ENCODE measurements around the gene ZCCHC24. TPM values are rescaled to one million over a fixed set of nuclear protein-coding genes. Genes with fewer than 3 reads are reported as not detected.

Gene ZCCHC24
- polyA plus RNA-seq, 3 donors: 3.9 to 5.0 (median 4.0) TPM

- Histone ChIP-seq H3K27ac (ENCODE audit: low read depth in 1 of 2, low read length in 2 of 2) (no peak overlapping the region), H4K20me1 (ENCODE audit: insufficient read depth, low read length) (peaks cover 21% of the 10 kb centered on the region), H3K4me2 (replicated peaks; ENCODE audit: extremely low read depth, low read length, poor library complexity, severe bottlenecking) (no peak overlapping the region), H3K79me2 (ENCODE audit: insufficient read depth, low read length) (no peaks in the 10 kb centered on the region), H3K9me3 (replicated peaks in 1 of 2; ENCODE audit: control insufficient read depth in 1 of 2, insufficient read depth in 1 of 2, low read length in 2 of 2) (no peaks in the 10 kb centered on the region), H3K27me3 (ENCODE audit: control insufficient read depth in 2 of 2, insufficient read depth in 2 of 2, low read length in 2 of 2) (no peaks in the 10 kb centered on the region), H3K4me1 (ENCODE audit: control insufficient read depth in 1 of 2, insufficient read depth in 2 of 2, low read length in 2 of 2) (peaks cover 0 to 19% of the 10 kb centered on the region in 2 donors), H3K36me3 (replicated peaks in 1 of 2; ENCODE audit: control insufficient read depth in 1 of 2, insufficient read depth in 2 of 2, low read length in 2 of 2) (peaks cover 21 to 54% of the 10 kb centered on the region in 2 donors), H3K9ac (ENCODE audit: insufficient read depth, low read length, poor library complexity, severe bottlenecking) (no peak overlapping the region), H2AFZ (ENCODE audit: insufficient read depth, low read depth, low read length, poor library complexity, severe bottlenecking) (no peak overlapping the region), H3K4me3 (replicated peaks in 1 of 3; ENCODE audit: low read depth in 2 of 3, low read length in 3 of 3) (no peak overlapping the region)
- H3K36me3 Mint-ChIP-seq: peaks cover 56 to 68% of the 10 kb centered on the region in 2 donors
- H3K27ac Mint-ChIP-seq: no peak overlapping the region
- no peak overlapping the region for H3K4me3 Mint-ChIP-seq
- DNase-seq: no peak
- H3K9me3 Mint-ChIP-seq: peaks cover 0 to 2% (median 0%) of the 10 kb centered on the region in 7 donors
- peaks cover 2 to 8% (median 3%) of the 10 kb centered on the region in 3 donors for H3K27me3 Mint-ChIP-seq (ENCODE audit: low read depth in 3 of 3)
- peaks cover 40% of the 10 kb centered on the region for H3K4me1 Mint-ChIP-seq
- intact Hi-C loops (cut with micrococcal nuclease): no loop called here
- no peak for TF ChIP-seq CTCF (IDR thresholded peaks at IDR 0.05)
- WGBS (ENCODE audit: insufficient coverage): 100% methylated on average over 1 of the region's 2 CpGs
Observed at GRCh38 chr10:79430936-79431335, 14.5 kb downstream of the ZCCHC24 start.

- H3K4me1 ChIP-seq (ENCODE audit: control insufficient read depth in 1 of 2, insufficient read depth in 2 of 2, low read length in 2 of 2): peaks cover 0 to 17% of the 10 kb centered on the region in 2 donors
- Mint-ChIP-seq H3K4me3 (no peak overlapping the region), H3K9me3 (peaks cover 0 to 2% (median 0%) of the 10 kb centered on the region in 7 donors), H3K27me3 (ENCODE audit: low read depth in 3 of 3) (peaks cover 2 to 8% (median 3%) of the 10 kb centered on the region in 3 donors), H3K4me1 (peaks cover 35% of the 10 kb centered on the region), H3K36me3 (peaks cover 61 to 73% of the 10 kb centered on the region in 2 donors), H3K27ac (peak overlapping the region in 1 of 7 donors; percentile 64)
- DNase-seq: no peak
- H3K9me3 ChIP-seq (replicated peaks in 1 of 2; ENCODE audit: control insufficient read depth in 1 of 2, insufficient read depth in 1 of 2, low read length in 2 of 2): no peaks in the 10 kb centered on the region
- 75% methylated on average over 1 of the region's 6 CpGs for WGBS (ENCODE audit: insufficient coverage)
- intact Hi-C loops (cut with micrococcal nuclease): no loop called here
- no peak overlapping the region for H3K4me3 ChIP-seq (replicated peaks in 1 of 3; ENCODE audit: low read depth in 2 of 3, low read length in 3 of 3)
- peaks cover 16% of the 10 kb centered on the region for H4K20me1 ChIP-seq (ENCODE audit: insufficient read depth, low read length)
- no peak overlapping the region for H3K27ac ChIP-seq (ENCODE audit: low read depth in 1 of 2, low read length in 2 of 2)
- no peak overlapping the region for H3K4me2 ChIP-seq (replicated peaks; ENCODE audit: extremely low read depth, low read length, poor library complexity, severe bottlenecking)
- no peak for TF ChIP-seq CTCF (IDR thresholded peaks at IDR 0.05)
- peaks cover 26 to 59% of the 10 kb centered on the region in 2 donors for H3K36me3 ChIP-seq (replicated peaks in 1 of 2; ENCODE audit: control insufficient read depth in 1 of 2, insufficient read depth in 2 of 2, low read length in 2 of 2)
- H2AFZ ChIP-seq (ENCODE audit: insufficient read depth, low read depth, low read length, poor library complexity, severe bottlenecking): no peak overlapping the region
- no peak overlapping the region for H3K9ac ChIP-seq (ENCODE audit: insufficient read depth, low read length, poor library complexity, severe bottlenecking)
- H3K27me3 ChIP-seq (ENCODE audit: control insufficient read depth in 2 of 2, insufficient read depth in 2 of 2, low read length in 2 of 2): no peaks in the 10 kb centered on the region
- no peaks in the 10 kb centered on the region for H3K79me2 ChIP-seq (ENCODE audit: insufficient read depth, low read length)
Observed at GRCh38 chr10:79430325-79430905, 15.0 kb downstream of the ZCCHC24 start.

Data from CD14-positive monocyte (primary cell).